HG03097 (cell line): ENCODE results near the gene CCER1.
"Not testable (repeated sequence)": the region's sequence is repeated elsewhere in the genome, so short reads cannot be mapped to it uniquely, and the experiment has no call there.

ENCODE experiments used
- ATAC-seq: cut with Tn5 transposase; IDR thresholded peaks from one replicate; pipeline ENCODE4 v1.9.1; 2021; ENCODE audit not compliant: unreplicated experiment, low FRiP score

CCER1 gene

GRCh38 chr12:90954921-90955320 is at the start of gene CCER1:
CCER1 (minus strand) TSS chr12:90955176; CDS start chr12:90954742, 434 bp downstream.
- ATAC-seq, result no peak

DNA sequence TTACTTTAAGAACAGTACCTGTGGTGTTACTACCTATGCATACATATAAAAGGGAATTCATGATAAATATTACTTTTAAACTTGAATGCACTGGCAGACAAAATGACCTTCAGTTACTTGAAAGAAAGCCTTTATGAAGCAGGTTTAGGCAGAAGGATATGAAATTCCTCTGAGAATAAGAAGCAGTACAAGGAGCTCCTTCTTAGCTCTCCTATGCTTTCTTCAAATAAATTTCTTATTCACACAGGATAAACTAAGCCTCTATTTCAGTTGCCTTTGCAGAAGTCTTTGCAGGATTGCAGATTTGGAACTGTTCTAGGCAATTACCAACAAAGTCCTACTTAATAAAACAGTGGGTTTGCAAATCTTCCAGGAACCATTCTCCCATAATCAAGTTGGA is 48.8 kb upstream of the CCER1 start:
- ATAC-seq, result no peak

DNA sequence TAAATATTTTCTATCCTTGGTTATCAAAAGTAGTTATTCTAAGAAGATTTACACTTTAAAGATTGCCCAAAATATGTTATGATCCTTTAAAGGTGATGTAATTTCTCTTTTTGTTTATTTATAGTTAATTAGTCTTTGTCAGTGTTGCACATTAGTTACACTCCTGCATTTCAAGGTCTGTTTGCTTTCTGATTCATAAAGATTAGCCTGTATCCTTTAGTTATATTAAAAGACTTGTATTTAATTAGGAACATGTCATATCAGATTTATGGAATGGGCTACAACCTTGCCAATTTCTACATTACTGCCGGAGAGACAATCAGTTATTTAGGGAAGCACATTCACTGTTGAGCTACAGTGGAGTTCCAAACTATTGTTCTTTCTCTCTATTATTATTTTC is 46.3 kb upstream of the CCER1 start:
- no peak for ATAC-seq

- no peak for ATAC-seq
These were observed 45.0 kb upstream of the CCER1 start for GRCh38 chr12:90999966-91000365.

- ATAC-seq, result no peak
These were observed 44.6 kb upstream of the CCER1 start for GRCh38 chr12:90999527-90999926.

DNA sequence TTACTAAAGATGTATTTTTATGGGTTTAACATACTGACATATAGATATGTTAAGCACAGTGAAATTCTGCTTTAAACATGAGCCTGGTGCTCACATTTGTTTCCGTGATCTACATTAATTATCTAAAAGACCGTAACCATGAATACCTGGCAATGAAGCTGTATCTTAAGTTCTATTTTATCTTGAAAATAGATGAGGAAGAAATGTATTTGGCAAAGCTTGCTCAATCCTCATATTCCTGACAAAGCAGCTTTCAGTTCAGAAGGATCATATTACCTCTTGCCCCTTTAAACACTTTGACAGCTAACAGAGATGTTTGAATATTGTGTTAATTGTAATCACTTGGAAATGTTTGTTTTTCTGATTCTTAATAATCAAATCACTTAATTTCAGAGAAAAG is 40.0 kb upstream of the CCER1 start:
- ATAC-seq, result no peak

DNA sequence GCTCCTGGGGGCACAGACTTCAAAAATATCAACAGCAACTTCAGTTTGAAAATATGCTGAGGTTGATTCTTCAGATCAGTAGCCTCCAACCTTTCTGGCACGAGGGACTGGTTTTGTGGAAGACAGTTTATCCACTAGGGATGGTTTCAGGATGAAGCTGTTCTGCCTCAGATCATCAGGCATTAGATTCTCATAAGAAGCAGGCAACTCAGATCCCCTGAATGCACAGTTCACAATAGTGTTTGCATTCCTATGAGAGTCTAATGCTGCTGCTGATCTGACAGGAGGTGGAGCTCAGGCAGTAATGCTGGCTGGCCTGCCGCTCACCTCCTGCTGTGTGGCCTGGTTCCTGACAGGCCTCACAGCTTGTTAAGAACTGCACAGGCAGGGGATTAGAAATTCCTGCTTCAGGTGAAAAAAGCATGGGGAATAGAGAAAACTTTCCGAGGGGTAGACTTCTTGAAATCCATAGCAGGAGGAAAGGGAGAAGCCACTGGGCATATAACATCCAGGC is 37.0 kb upstream of the CCER1 start:
- no peak for ATAC-seq

DNA sequence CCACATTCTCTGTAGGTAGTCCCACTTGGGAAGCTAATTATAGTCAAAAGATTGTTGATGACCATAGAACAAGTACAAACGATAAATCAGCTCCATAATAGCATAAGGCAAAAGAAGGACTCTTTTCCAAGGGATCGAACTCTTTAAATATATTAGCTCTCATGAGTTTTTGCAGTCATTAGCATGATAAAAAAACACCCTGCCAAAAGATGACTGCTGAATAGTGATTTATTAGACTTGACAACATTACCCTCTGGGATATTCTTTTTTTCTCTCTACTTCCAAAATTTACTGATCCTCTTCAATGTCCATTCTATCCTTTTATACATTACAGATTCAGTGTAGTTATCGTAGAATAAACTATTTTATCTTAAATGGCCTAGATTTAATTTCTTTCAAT is 35.6 kb upstream of the CCER1 start:
- ATAC-seq, result no peak

- no peak for ATAC-seq
These were observed 34.7 kb upstream of the CCER1 start for GRCh38 chr12:90989686-90990111.

DNA sequence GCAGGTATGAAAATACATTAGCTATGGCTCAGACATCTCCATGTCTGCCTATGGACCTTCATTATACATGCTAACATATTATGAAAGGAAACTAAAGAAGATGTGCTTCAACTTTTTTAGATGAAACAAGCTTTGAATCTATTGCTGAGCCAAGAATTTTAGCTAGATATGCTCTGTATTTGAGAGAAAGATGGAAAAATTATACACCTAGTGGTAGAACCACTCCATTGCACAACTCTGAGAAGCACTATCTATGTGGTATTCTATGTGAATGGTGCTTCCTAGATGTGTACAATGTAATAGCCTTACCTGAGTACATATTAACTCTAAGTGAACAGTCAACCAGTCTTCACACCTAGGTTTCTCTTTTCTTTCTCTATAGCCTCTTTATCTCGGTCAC is 32.5 kb upstream of the CCER1 start:
- no peak for ATAC-seq

GRCh38 chr12:90987101-90987500 is 32.1 kb upstream of the CCER1 start:
- no peak for ATAC-seq

DNA sequence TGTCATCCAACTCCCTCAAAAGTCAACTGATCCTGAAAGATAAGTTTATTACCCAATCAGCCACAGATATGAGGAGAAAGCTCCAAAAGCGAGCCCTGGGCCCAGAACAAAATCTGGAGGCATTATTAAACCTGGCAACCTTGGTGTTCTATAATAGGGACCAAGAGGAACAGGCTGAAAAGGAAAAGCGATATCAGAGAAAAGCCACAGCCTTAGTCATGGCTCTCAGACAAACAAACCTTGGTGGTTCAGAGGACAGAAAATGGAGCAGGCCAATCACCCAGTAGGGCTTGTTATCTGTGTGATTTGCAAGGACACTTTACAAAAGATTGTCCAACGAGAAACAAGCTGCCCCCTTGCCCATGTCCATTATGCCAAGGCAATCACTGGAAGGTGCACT is 30.4 kb upstream of the CCER1 start:
- not testable (repeated sequence) for ATAC-seq

GRCh38 chr12:90984114-90984513 is 29.1 kb upstream of the CCER1 start:
- no peak for ATAC-seq

DNA sequence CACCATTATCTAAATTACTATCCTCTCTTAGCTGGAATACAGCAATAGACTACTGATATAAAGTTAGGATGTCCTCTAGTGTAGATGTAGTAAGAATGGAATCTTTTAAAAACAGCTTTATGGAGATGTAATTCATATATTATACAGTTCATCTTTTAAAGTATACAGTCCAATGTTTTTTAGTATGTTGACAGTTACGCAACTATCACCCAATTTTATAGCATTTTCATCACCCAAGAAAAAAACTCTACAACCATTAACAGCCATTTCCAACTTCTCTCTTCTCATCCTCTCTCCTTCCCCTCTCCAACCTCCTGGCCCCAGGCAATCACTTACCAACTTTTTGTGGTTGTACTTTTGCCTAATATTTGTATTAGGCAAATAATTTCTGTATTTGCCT is 27.2 kb upstream of the CCER1 start:
- no peak for ATAC-seq

DNA sequence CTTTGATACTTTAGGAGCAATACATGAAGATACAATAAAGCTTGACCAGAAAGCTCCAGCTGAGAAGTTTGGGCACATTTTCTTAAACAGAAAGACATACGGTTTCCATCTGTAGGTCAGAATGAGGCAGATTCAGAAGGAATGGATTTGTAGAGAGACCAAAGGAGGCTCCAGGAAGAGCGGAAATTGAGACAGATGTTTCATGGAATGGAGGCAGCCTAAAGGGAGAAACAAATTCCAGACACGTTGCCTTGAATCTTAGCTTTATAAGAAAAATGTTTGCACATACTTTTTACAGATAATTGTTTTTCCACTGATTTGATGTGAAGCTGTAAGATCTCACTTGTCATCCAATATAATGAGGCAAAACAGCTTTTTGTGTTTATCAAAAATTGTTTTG is 25.0 kb upstream of the CCER1 start:
- no peak for ATAC-seq

GRCh38 chr12:90979019-90979418 is 24.0 kb upstream of the CCER1 start:
- ATAC-seq, result no peak

- no peak for ATAC-seq
These were observed 23.3 kb upstream of the CCER1 start for GRCh38 chr12:90978117-90978770.

GRCh38 chr12:90977224-90977623 is 22.2 kb upstream of the CCER1 start:
- no peak for ATAC-seq

DNA sequence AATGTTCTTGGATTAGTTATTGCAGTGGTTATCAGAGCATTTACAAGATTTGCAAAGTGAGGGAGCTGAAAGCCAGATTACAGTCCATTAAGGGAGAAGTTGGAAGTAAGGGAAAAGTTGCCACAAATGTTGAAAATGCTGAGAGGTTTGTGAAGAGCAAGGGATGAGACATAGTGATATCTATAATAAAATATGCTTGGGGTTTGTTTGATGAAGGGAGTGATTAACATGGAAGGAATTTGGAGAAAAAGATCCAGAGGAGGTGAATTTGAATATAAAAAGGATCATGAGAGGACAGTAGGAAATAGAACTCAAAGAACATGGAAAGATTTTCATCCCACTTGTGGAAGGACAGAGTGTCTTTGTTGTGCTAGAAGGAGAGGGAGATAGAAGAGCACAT is 19.3 kb upstream of the CCER1 start:
- ATAC-seq, result no peak

DNA sequence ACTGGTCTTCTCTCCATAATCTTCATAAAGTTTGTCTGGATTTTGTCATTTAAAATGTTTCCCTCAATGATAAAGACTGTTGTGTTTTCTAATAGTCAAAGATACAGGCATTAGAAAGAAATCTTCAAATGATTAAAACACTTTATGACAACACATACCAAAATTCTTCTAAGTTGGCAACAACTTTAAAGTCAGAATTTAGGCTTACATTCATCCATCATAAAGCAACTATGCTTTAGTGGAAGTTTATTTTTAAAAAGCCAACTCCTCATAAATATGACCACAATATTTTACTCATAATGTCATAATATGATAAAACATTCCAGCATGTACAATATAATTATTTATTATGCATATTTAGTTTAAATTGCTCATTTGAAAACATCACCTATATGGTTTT is 17.2 kb upstream of the CCER1 start:
- no peak for ATAC-seq

GRCh38 chr12:90970911-90971310 is 15.9 kb upstream of the CCER1 start:
- ATAC-seq, result no peak

- ATAC-seq, result no peak
These were observed 15.5 kb upstream of the CCER1 start for GRCh38 chr12:90970471-90970870.

DNA sequence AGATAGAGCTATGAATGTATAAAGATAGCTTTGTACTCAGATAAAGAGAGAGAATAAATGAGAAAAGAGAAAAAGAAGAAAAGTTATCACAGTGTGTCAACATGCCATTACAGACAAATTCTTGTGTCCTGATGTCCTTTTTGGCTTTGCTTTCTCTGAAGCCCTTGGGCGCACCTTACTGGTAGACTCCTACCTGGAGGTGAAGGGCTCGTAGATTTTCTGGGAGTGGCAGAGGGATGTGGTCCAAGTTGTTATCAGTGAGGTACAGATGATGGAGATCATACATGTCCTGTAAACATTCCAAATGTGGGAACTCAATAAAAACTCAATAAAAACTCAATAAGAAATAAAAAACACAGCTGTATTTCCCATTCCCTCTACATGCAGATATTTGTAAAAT is 14.9 kb upstream of the CCER1 start:
- ATAC-seq, result no peak
